Activated CD4-positive, alpha-beta T cell treated with anti-CD3 and anti-CD28 coated beads for 48 hours (primary cell): ENCODE data around the gene ELAVL1.
"Not testable (repeated sequence)": the region's sequence is repeated elsewhere in the genome, so short reads cannot be mapped to it uniquely, and the experiment has no call there.

Experiments
- DNase-seq: peaks from one replicate; pipeline ENCODE4 v3.0.0-alpha.2; 2020

Gene ELAVL1

GRCh38 chr19:7968008-7968795 lies 37.2 kb downstream of the ELAVL1 start:
- no peak for DNase-seq

- no peak for DNase-seq
Observed at GRCh38 chr19:7965921-7966665, 39.3 kb downstream of the ELAVL1 start.

DNA sequence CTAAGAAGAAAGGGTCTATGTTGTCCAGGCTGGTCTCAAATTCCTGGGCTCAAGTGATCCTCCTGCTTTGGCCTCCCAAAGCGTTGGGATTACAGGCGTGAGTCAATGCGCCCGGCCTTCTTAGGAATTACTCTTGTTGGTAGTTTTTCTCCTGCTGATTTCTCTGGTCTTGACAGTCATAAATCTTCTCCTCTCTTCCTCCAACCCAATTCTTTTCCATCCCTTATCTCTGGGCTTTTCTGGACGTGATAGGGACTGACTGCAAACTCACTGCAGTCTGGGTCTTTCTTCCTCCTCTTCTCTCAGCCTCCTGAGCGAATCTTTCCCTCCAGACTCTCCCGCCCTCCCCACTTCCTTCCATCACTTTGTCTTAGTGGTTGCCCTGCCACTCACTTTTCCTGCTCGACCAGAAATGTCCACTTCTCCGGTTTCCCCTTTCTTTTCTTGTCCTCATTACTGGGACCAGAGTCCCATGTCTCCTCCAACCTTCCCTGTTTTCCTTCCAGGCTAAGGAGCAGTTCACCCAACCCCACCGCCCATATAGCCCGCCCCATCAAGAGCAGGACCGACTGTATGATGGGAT lies 40.1 kb downstream of the ELAVL1 start:
- no peak for DNase-seq

- no peak for DNase-seq
Observed at GRCh38 chr19:7963566-7963965, 41.9 kb downstream of the ELAVL1 start.

GRCh38 chr19:7962644-7963268 lies 42.7 kb downstream of the ELAVL1 start:
- DNase-seq: no peak

GRCh38 chr19:7961920-7962626 lies 43.4 kb downstream of the ELAVL1 start:
- DNase-seq: no peak

DNA sequence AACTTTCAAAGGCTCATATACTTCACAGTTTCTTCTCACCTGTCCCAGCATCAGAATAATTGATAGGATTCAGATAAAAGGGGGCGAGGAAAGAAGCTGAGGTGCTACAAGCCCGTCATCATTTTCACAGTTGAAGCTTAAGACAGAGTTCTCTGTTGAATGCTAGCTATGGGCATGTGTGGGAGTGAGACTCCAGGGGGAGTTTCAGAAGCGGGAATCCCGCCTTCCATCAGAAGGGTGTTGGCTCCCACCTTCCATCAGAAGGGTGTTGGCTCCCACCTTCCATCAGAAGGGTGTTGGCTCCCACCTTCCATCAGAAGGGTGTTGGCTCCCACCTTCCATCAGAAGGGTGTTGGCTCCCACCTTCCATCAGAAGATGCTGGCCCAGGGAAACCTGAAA lies 44.4 kb downstream of the ELAVL1 start:
- DNase-seq: not testable (repeated sequence)

GRCh38 chr19:7959211-7959610 lies 46.2 kb downstream of the ELAVL1 start:
- DNase-seq: no peak

DNA sequence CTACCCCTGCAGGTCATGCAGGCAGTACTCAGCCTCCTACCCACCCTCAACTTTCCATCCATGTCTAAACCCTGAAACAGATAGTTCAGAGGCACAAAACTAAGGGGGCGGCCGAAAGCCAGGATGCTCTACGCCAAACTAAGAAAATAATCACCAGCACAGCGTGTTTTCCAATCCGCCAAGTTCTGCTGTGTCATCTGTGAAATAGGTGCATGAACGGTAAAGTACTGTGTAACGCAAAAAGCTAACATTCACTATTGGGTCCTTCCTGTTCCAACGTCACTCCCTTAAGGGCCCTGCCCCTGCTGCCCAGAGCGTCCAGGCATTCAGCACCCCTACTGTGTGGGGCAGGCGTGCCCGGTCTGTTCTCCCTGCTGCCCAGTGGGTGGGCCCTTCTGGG lies 49.7 kb downstream of the ELAVL1 start:
- DNase-seq: no peak

DNA sequence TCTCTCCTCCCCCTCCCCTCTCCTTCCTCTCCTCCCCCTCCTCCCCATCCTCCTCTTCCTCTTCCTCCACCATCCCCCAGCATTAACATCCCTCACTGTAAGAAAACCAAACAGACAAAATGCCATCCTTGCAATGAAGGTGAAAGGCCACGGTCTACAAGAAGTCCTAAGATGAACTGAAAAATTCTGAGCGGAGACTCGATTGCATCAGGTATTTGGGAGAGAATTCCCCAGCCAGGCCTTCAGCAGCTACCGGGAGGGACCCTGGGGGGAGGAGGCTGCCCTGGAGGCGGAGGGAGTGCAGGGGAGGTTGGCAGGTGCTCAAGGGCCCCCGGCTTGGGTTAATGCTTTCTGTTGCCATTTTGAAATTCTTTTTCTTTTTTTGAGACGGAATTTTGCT lies 51.9 kb downstream of the ELAVL1 start:
- DNase-seq: no peak

GRCh38 chr19:7953060-7953459 lies 52.4 kb downstream of the ELAVL1 start:
- no peak for DNase-seq

DNA sequence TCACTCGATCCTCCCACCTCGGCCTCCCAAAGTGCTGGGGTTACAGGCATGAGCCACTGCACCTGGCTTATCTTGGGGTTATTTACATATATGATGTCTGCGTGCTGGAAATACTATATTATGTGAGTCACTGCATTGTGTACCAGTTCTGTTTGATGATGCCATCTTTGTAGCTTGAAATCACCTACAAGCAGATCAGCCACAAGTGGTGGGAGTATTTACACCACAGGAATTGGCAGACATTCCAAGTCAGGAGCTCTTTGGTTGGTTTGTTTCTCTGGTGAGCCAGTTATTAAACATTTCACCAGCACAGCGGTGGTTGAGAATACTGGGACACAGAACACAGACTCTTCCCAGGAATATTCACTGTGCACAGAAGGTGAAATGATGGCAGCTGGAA lies 57.5 kb downstream of the ELAVL1 start:
- DNase-seq: no peak

DNA sequence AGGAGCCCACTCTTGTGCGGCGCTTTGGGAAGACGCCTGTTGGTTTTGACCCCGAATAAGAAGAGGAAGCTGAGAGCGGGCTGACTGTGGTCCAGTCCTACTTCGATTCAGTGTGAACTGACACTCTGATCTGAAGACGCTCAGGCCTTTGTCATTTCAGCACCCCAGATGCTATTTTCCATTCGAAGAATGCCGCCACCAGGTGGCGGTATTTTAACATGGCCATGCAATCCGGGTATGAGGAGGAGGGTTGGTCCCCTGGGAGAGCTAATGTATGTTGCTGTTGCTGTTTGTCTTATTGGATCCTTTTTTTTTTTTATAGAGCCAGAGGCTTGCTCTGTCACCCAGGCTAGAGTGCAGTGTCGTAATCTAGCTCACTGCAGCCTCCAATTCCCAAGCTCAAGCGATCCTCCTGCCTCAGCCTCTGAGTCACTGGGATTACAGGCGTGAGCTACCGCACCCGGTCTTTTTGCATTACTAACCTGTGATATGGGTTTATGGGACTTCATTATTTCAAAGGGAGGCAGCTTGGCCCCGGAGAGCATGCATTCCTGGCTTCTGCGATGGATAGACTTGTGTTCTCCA lies 61.2 kb downstream of the ELAVL1 start:
- DNase-seq: peak; percentile 91

DNA sequence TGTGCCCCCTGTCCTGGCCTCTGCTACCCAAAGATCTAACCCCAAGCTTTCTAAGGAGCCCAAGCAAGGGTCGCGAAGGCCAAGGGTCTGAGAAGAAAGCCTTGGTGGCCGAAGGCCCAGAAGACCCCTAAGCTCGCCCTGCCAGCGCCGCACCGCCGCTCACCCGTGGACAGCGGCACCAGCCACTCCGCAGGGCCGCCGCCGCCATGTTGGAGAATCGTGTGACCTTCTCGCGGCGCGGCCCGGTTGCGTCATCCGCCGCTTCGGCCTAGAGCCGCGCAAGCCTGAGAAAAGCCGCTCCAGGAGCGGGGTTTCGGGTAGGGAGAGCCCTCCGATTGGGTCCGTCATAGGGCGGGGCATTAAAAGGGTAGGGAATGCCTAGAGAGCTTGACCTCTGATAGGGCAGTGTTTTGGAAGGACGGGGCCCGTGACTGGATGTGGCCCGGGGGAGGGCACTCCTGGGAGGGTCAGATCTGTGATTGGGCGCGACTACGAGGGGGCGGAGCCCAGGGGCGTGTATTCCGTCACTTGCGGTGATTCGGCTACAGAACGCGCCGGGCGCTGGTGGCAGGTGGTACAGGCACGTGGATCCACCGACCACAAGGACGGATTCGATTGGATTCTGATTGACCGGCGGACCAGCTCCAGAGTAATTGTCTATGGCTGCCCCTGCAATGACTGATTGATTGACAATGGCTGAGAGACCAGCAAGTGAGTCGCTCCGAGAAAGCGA lies 61.8 kb downstream of the ELAVL1 start, which contains the start of gene TIMM44:
Gene TIMM44, minus strand, starts transcription at position 223 of the 733 bp plus-strand sequence. Its CDS starts 15 bp downstream, at position 208.
- peak; percentile 99 for DNase-seq

GRCh38 chr19:7942981-7943443 lies 62.4 kb downstream of the ELAVL1 start:
- DNase-seq: no peak

DNA sequence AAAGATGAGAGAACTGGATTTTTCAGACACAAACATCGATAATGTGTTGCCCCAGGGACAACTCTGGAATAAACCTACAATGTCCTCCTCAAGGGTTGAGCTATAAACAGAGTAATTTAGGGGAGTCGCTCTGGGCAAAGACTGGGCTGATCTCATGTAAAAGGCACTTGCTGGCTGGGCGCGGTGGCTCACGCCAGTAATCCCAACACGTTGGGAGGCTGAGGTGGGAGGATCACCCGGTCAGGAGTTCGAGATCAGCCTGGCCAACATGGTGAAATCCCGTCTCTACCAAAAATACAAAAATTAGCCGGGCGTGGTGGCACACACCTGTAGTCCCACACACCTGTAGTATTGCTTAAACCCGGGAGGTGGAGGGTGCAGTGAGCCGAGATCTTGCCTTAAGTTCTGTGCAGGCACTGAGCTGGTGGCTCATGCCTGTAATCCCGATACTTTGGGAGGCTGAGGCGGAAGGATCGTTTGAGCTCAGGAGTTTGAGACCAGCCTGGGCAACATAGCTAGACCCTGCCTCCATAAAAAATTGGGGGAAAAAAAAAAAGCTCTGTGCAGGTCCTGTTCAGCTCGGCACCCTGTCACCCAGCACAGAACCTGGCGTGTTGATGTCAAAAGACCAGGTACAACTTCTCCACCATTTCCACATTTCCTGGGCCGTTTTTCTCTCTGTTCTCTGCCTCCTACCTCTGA lies 63.4 kb downstream of the ELAVL1 start:
- DNase-seq: no peak

- no peak for DNase-seq
Observed at GRCh38 chr19:7940841-7941240, 64.6 kb downstream of the ELAVL1 start.

DNA sequence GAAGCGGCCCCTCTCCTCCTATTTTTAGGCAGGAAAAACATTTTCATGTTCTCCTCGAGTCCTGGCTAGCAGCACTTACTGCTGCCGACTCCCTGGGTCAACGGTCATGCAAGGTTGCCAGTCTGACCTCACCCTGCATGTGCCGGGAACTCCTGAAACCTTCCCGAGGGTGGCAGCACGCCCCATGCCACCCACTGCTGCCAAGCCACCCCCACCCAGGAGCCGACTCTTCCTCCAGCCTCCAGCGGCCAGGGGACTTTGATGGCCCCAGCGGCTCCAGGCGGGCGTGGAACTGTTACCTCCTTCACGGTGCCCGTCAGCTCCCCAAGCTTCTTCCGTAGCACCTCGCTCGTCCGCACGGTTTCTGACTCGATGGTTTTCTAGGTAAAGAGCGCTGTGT lies 70.7 kb downstream of the ELAVL1 start:
- DNase-seq: no peak

DNA sequence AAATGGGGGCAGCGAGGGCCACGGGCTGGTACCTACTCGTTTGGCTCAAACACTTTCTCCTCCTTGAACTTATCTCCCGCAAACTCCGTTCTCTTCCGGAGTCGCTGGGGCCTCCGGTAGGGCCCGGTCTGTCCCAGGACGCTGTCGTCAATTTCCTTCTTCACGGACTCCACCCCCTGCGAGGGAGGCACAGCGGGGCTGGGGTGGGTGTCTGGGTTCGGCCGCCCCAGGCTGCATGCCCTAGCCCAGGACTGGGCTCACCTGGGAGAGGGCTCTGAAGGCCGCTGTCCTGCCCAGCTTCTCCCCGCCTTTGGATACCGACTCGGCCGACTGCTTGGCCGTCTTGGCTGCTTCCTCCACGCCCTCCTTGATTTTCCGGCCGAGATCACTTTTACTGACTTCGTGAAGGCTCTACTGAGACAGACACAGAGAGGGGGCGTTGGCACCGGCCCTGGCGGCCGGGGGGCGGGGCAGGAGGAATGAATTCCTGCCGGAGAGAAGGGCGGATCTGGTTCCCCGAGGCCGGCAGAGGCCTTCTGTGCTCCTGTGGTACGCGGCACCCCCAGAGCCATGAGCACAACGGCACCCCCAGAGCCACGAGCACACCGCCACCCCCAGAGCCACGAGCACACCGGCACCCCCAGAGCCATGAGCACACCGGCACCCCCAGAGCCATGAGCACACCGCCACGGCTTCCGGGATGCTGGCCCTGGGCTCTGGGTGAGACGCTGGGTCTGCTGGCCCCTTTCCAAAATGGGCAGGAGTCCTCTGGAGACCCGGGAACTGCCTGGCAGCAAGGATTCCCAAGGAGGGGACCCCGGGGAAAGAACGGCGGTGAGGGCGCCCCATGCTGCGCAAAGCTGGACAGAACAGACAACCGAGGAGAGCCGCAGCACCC lies 71.4 kb downstream of the ELAVL1 start:
- no peak for DNase-seq

DNA sequence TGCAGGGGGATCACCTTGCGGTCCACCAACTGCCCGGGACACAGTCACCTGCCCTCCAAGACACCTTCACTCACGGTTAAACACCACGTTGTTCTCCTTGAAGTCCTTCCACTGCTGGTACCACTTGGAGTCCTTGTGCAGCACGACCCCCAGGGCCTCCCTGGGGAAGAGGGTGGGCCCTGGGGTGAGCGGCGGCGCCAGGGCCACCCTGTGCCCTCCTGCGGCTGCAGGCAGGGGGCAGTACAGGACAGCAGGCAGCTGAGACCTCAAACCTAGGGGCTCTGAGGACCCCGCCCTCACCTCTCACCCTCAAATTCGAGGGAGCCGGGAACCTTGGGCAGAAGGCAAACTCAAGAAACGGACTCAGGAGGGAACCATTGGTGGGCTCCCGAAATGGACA lies 72.0 kb downstream of the ELAVL1 start:
- DNase-seq: no peak
